HG02623 (cell line): ENCODE results near the gene TBC1D25.

Experiments
- ATAC-seq: cut with Tn5 transposase; IDR thresholded peaks from one replicate; pipeline ENCODE4 v1.9.1; 2021; ENCODE audit warnings: moderate library complexity; ENCODE audit not compliant: unreplicated experiment

Gene TBC1D25

GRCh38 chrX:48539345-48540027 is at the start of gene TBC1D25:
TSS of gene TBC1D25 (plus strand) at chrX:48539714. CDS start at chrX:48539798, 84 bp downstream.
- ATAC-seq, result peak; percentile 76

- no peak for ATAC-seq
These were observed 49.6 kb upstream of the TBC1D25 start for GRCh38 chrX:48489892-48490291.

GRCh38 chrX:48490661-48491060 is 48.9 kb upstream of the TBC1D25 start:
- no peak for ATAC-seq

GRCh38 chrX:48491809-48492208 is 47.7 kb upstream of the TBC1D25 start:
- no peak for ATAC-seq

- no peak for ATAC-seq
These were observed 47.1 kb upstream of the TBC1D25 start for GRCh38 chrX:48492293-48492910.

GRCh38 chrX:48493890-48494364 is 45.6 kb upstream of the TBC1D25 start:
- ATAC-seq, result no peak

GRCh38 chrX:48496660-48497059 is 42.9 kb upstream of the TBC1D25 start:
- ATAC-seq, result no peak

- no peak for ATAC-seq
These were observed 41.6 kb upstream of the TBC1D25 start for GRCh38 chrX:48497871-48498270.

GRCh38 chrX:48498374-48498809 is 41.1 kb upstream of the TBC1D25 start:
- ATAC-seq, result no peak

- no peak for ATAC-seq
These were observed 35.3 kb upstream of the TBC1D25 start for GRCh38 chrX:48504261-48504660.

- ATAC-seq, result no peak
These were observed 34.0 kb upstream of the TBC1D25 start for GRCh38 chrX:48505481-48505880.

GRCh38 chrX:48507246-48507645 is 32.3 kb upstream of the TBC1D25 start:
- ATAC-seq, result no peak

- peak; percentile 78 for ATAC-seq
These were observed 30.9 kb upstream of the TBC1D25 start, which contains the start of gene PORCN for GRCh38 chrX:48508400-48509244. TSS of gene PORCN (plus strand) at chrX:48508992. CDS start at chrX:48509821, 829 bp downstream.

- no peak for ATAC-seq
These were observed 30.3 kb upstream of the TBC1D25 start for GRCh38 chrX:48509245-48509590.

- no peak for ATAC-seq
These were observed 29.9 kb upstream of the TBC1D25 start for GRCh38 chrX:48509619-48510018.

GRCh38 chrX:48511560-48511959 is 28.0 kb upstream of the TBC1D25 start:
- ATAC-seq, result no peak

- ATAC-seq, result no peak
These were observed 27.1 kb upstream of the TBC1D25 start for GRCh38 chrX:48512371-48512935.

- no peak for ATAC-seq
These were observed 25.8 kb upstream of the TBC1D25 start for GRCh38 chrX:48513670-48514069.

GRCh38 chrX:48514126-48514806 is 25.2 kb upstream of the TBC1D25 start:
- ATAC-seq, result no peak

- ATAC-seq, result no peak
These were observed 24.6 kb upstream of the TBC1D25 start for GRCh38 chrX:48514868-48515460.
